Measurements from ENCODE around the gene GPATCH2L. TPM values are rescaled to one million over a fixed set of nuclear protein-coding genes. Genes with fewer than 3 reads are reported as not detected.

Gene GPATCH2L
- total and polyA plus RNA-seq, 2 experiments from 2014 or later = 13.6 to 35.1 TPM

GRCh38 chr14:76237349-76237990, 85.7 kb downstream of the GPATCH2L start:
- TF ChIP-seq EZH2 (IDR thresholded peaks at IDR 0.05; ENCODE audit: insufficient read depth, poor library complexity, severe bottlenecking) (no peak), EZH2phosphoT487 (IDR thresholded peaks at IDR 0.05; ENCODE audit: insufficient read depth, low read depth) (no peak)
- in situ Hi-C loops (cut with MboI) = no loop called here
- Histone ChIP-seq H3K79me2 (ENCODE audit: insufficient read depth) (no peaks in the 10 kb centered on the region), H3K27ac (no peak overlapping the region), H3K36me3 (ENCODE audit: low read depth) (no peaks in the 10 kb centered on the region), H2AFZ (no peak overlapping the region), H3K9me3 (ENCODE audit: low read depth) (no peaks in the 10 kb centered on the region), H3K9me2 (ENCODE audit: insufficient read depth) (no peaks in the 10 kb centered on the region), H3K4me1 (ENCODE audit: insufficient read depth) (no peaks in the 10 kb centered on the region), H3K27me3 (replicated peaks; ENCODE audit: insufficient read depth) (no peaks in the 10 kb centered on the region), H4K20me1 (ENCODE audit: insufficient read depth) (no peaks in the 10 kb centered on the region), H3K4me3 (no peak overlapping the region), H3F3A (ENCODE audit: insufficient read depth) (no peaks in the 10 kb centered on the region), H3K4me2 (ENCODE audit: unreplicated experiment) (no peak overlapping the region), H3K9ac (no peak overlapping the region)
- DNase-seq = no peak
- 69 to 71% methylated on average over 6 of the region's 6 CpGs for WGBS, 2 experiments (ENCODE audit: low coverage in 1 of 2, low lambda C conversion rate in 2 of 2, missing lambda C conversion rate in 2 of 2)

DNA sequence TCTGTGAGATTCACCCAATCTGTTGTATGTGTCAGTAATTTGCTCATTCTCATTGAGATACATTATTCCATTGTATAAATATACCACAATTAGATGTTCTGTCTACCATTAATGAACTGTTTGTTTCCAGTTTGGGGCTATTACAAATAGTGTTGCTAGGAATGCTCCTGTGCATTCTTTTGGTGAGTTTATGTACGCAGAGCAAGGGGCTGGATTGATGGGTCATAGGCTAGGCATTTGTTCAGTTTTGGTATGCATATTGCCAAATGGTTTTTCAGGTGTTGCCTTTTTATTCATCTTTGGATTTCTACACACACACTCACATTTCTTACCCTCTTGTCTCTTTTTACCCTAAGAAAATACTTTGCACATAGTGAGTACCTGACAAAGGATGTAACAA, 93.4 kb downstream of the GPATCH2L start:
- Histone ChIP-seq H3K36me3 (ENCODE audit: low read depth) (no peaks in the 10 kb centered on the region), H4K20me1 (ENCODE audit: insufficient read depth) (no peaks in the 10 kb centered on the region), H3K4me1 (ENCODE audit: insufficient read depth) (no peaks in the 10 kb centered on the region), H3K27me3 (replicated peaks; ENCODE audit: insufficient read depth) (no peaks in the 10 kb centered on the region), H3K4me2 (ENCODE audit: unreplicated experiment) (no peak overlapping the region), H2AFZ (no peak overlapping the region), H3K9me3 (ENCODE audit: low read depth) (no peaks in the 10 kb centered on the region), H3K9me2 (ENCODE audit: insufficient read depth) (no peaks in the 10 kb centered on the region), H3K79me2 (ENCODE audit: insufficient read depth) (no peaks in the 10 kb centered on the region), H3K4me3 (no peak overlapping the region), H3K27ac (no peak overlapping the region), H3K9ac (no peak overlapping the region), H3F3A (ENCODE audit: insufficient read depth) (no peaks in the 10 kb centered on the region)
- in situ Hi-C loops (cut with MboI) = no loop called here
- no peak for DNase-seq
- WGBS, 2 experiments (ENCODE audit: low coverage in 1 of 2, low lambda C conversion rate in 2 of 2, missing lambda C conversion rate in 2 of 2) = 24 to 37% methylated on average over 1 of the region's 1 CpG
- TF ChIP-seq EZH2phosphoT487 (IDR thresholded peaks at IDR 0.05; ENCODE audit: insufficient read depth, low read depth) (no peak), EZH2 (IDR thresholded peaks at IDR 0.05; ENCODE audit: insufficient read depth, poor library complexity, severe bottlenecking) (no peak)

- H3K9ac ChIP-seq = no peak overlapping the region
- no peak overlapping the region for H3K27ac ChIP-seq
- H3K4me2 ChIP-seq (ENCODE audit: unreplicated experiment) = no peak overlapping the region
- no peak overlapping the region for H3K4me3 ChIP-seq
- H3F3A ChIP-seq (ENCODE audit: insufficient read depth) = no peaks in the 10 kb centered on the region
- no peaks in the 10 kb centered on the region for H4K20me1 ChIP-seq (ENCODE audit: insufficient read depth)
- H2AFZ ChIP-seq = no peak overlapping the region
- H3K9me3 ChIP-seq (ENCODE audit: low read depth) = no peaks in the 10 kb centered on the region
- WGBS, 2 experiments (ENCODE audit: low coverage in 1 of 2, low lambda C conversion rate in 2 of 2, missing lambda C conversion rate in 2 of 2) = 8 to 11% methylated on average over 9 of the region's 9 CpGs
- no peak for DNase-seq
- TF ChIP-seq EZH2 (IDR thresholded peaks at IDR 0.05; ENCODE audit: insufficient read depth, poor library complexity, severe bottlenecking) (no peak), EZH2phosphoT487 (IDR thresholded peaks at IDR 0.05; ENCODE audit: insufficient read depth, low read depth) (no peak)
- no peaks in the 10 kb centered on the region for H3K79me2 ChIP-seq (ENCODE audit: insufficient read depth)
- no peaks in the 10 kb centered on the region for H3K4me1 ChIP-seq (ENCODE audit: insufficient read depth)
- H3K27me3 ChIP-seq (replicated peaks; ENCODE audit: insufficient read depth) = no peaks in the 10 kb centered on the region
- no peaks in the 10 kb centered on the region for H3K9me2 ChIP-seq (ENCODE audit: insufficient read depth)
- H3K36me3 ChIP-seq (ENCODE audit: low read depth) = no peaks in the 10 kb centered on the region
- in situ Hi-C loops (cut with MboI) = no loop called here
Observed at GRCh38 chr14:76250302-76250701, 98.6 kb downstream of the GPATCH2L start.

DNA sequence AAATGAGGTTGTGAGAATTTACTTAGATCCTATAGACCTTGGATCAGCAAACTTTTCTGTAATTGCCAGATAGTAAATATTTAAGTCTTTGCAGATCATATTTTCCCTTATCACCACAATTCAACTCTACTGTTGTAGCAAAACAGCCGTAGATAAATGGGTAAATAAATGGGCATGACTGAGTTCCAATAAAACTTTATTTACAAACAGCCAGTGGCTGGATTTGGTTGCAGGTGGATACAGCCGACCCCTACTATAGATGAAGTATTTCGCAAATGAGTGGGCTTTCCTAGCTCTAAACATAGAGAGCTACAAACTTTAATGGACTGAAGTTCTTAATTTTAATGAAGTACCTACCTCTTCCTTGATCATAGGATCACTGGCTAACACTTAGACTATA, 100.7 kb downstream of the GPATCH2L start:
- Histone ChIP-seq H3K4me3 (no peak overlapping the region), H3K4me2 (ENCODE audit: unreplicated experiment) (no peak overlapping the region), H3K4me1 (ENCODE audit: insufficient read depth) (no peaks in the 10 kb centered on the region), H3K9me3 (ENCODE audit: low read depth) (no peaks in the 10 kb centered on the region), H3K36me3 (ENCODE audit: low read depth) (no peaks in the 10 kb centered on the region), H2AFZ (no peak overlapping the region), H3K79me2 (ENCODE audit: insufficient read depth) (no peaks in the 10 kb centered on the region), H3K27ac (no peak overlapping the region), H4K20me1 (ENCODE audit: insufficient read depth) (no peaks in the 10 kb centered on the region), H3K27me3 (replicated peaks; ENCODE audit: insufficient read depth) (no peaks in the 10 kb centered on the region), H3K9ac (no peak overlapping the region), H3F3A (ENCODE audit: insufficient read depth) (no peaks in the 10 kb centered on the region), H3K9me2 (ENCODE audit: insufficient read depth) (no peaks in the 10 kb centered on the region)
- TF ChIP-seq EZH2phosphoT487 (IDR thresholded peaks at IDR 0.05; ENCODE audit: insufficient read depth, low read depth) (no peak), EZH2 (IDR thresholded peaks at IDR 0.05; ENCODE audit: insufficient read depth, poor library complexity, severe bottlenecking) (no peak)
- WGBS, 2 experiments (ENCODE audit: low coverage in 1 of 2, low lambda C conversion rate in 2 of 2, missing lambda C conversion rate in 2 of 2) = 65 to 73% methylated on average over 3 of the region's 3 CpGs
- DNase-seq = no peak
- in situ Hi-C loops (cut with MboI) = no loop called here

Measured in GM23248 (cell line).